GM19468 (cell line): ENCODE data around the gene KIF21B.
"Not testable (repeated sequence)": the region's sequence is repeated elsewhere in the genome, so short reads cannot be mapped to it uniquely, and the experiment has no call there.

Experiments used
- ATAC-seq: cut with Tn5 transposase; IDR thresholded peaks from one replicate; pipeline ENCODE4 v1.9.1; 2021; ENCODE audit warnings: mild to moderate bottlenecking, moderate library complexity, moderate number of reproducible peaks; ENCODE audit not compliant: unreplicated experiment; ENCODE audit errors: extremely low read depth

KIF21B gene

GRCh38 chr1:200976634-200977033 lies 46.9 kb downstream of the KIF21B start:
- no peak for ATAC-seq

- no peak for ATAC-seq
Measured at GRCh38 chr1:200975458-200975857, 48.1 kb downstream of the KIF21B start.

- ATAC-seq: no peak
Measured at GRCh38 chr1:200974711-200975110, 48.8 kb downstream of the KIF21B start.

GRCh38 chr1:200973937-200974657 lies 49.4 kb downstream of the KIF21B start:
- no peak for ATAC-seq

- ATAC-seq: no peak
Measured at GRCh38 chr1:200972985-200973742, 50.4 kb downstream of the KIF21B start.

- no peak for ATAC-seq
Measured at GRCh38 chr1:200971955-200972711, 51.4 kb downstream of the KIF21B start.

- no peak for ATAC-seq
Measured at GRCh38 chr1:200971428-200971903, 52.0 kb downstream of the KIF21B start.

GRCh38 chr1:200970771-200971427 lies 52.6 kb downstream of the KIF21B start:
- no peak for ATAC-seq

- peak; percentile 81 for ATAC-seq
Measured at GRCh38 chr1:200969726-200970561, 53.6 kb downstream of the KIF21B start.

GRCh38 chr1:200968469-200969410 lies 54.8 kb downstream of the KIF21B start:
- no peak for ATAC-seq

GRCh38 chr1:200967693-200968468 lies 55.6 kb downstream of the KIF21B start:
- no peak for ATAC-seq

GRCh38 chr1:200966934-200967333 lies 56.6 kb downstream of the KIF21B start:
- no peak for ATAC-seq

GRCh38 chr1:200965111-200965805 lies 58.3 kb downstream of the KIF21B start:
- ATAC-seq: no peak

- not testable (repeated sequence) for ATAC-seq
Measured at GRCh38 chr1:200963888-200964287, 59.6 kb downstream of the KIF21B start.

GRCh38 chr1:200963076-200963475 lies 60.4 kb downstream of the KIF21B start:
- ATAC-seq: no peak

GRCh38 chr1:200962631-200963030 lies 60.9 kb downstream of the KIF21B start:
- no peak for ATAC-seq

GRCh38 chr1:200962151-200962550 lies 61.4 kb downstream of the KIF21B start:
- not testable (repeated sequence) for ATAC-seq
